Measurements from ENCODE around the gene KIF27. TPM values are rescaled to one million over a fixed set of nuclear protein-coding genes. Genes with fewer than 3 reads are reported as not detected.
"Not testable (repeated sequence)": the region's sequence is repeated elsewhere in the genome, so short reads cannot be mapped to it uniquely, and the experiment has no call there.

Gene KIF27
- total RNA-seq, 2 donors from 2014 or later: 3.4 to 11.2 TPM

GRCh38 chr9:83920469-83920926, 734 bp downstream of the KIF27 start:
- Histone ChIP-seq H3K27me3 (replicated peaks; ENCODE audit: insufficient read depth) (no peaks in the 10 kb centered on the region), H3K36me3 (no peaks in the 10 kb centered on the region), H3K9me3 (no peaks in the 10 kb centered on the region), H3K4me3 (peak overlapping the region; percentile 89 to 95), H3K27ac (peak overlapping the region; percentile 95 to 96), H3K4me1 (replicated peaks) (no peaks in the 10 kb centered on the region)
- 2% methylated on average over 16 of the region's 16 CpGs for WGBS
- intact Hi-C loops (cut with DNase I): loop anchor here (2.0 to 5.0 kb wide), 2 partner anchors 58 to 342 kb away; no protein-coding TSS in a partner anchor
- peak; percentile 53 for TF ChIP-seq POLR2AphosphoS5 (IDR thresholded peaks at IDR 0.05)
- peak in 2 of 4 experiments; percentile 37 to 45 for TF ChIP-seq CTCF (IDR thresholded peaks at IDR 0.05)
- no peak for TF ChIP-seq POLR2A (IDR thresholded peaks at IDR 0.05)
- DNase-seq (ENCODE audit: low spot score): peak; percentile 71

GRCh38 chr9:83919111-83919510, 2.1 kb downstream of the KIF27 start:
- DNase-seq (ENCODE audit: low spot score): no peak
- no peaks in the 10 kb centered on the region for H3K9me3 ChIP-seq
- H3K27me3 ChIP-seq (replicated peaks; ENCODE audit: insufficient read depth): no peaks in the 10 kb centered on the region
- H3K4me1 ChIP-seq (replicated peaks): no peaks in the 10 kb centered on the region
- H3K4me3 ChIP-seq: no peak overlapping the region
- no peaks in the 10 kb centered on the region for H3K36me3 ChIP-seq
- intact Hi-C loops (cut with DNase I): loop anchor here (5.0 kb wide), 1 partner anchor 297 kb away; the partner anchor contains the start of gene IDNK
- no peak overlapping the region for H3K27ac ChIP-seq
- 100% methylated on average over 1 of the region's 1 CpG for WGBS
- TF ChIP-seq POLR2AphosphoS5 (IDR thresholded peaks at IDR 0.05) (no peak), POLR2A (IDR thresholded peaks at IDR 0.05) (no peak)

GRCh38 chr9:83912194-83912593, 9.0 kb downstream of the KIF27 start:
- WGBS: 27% methylated on average over 3 of the region's 3 CpGs
- H3K9me3 ChIP-seq; H3K36me3 ChIP-seq; H3K27ac ChIP-seq; intact Hi-C loops (cut with DNase I); H3K27me3 ChIP-seq (replicated peaks; ENCODE audit: insufficient read depth); H3K4me3 ChIP-seq; H3K4me1 ChIP-seq (replicated peaks); DNase-seq (ENCODE audit: low spot score): not testable (repeated sequence)
- TF ChIP-seq CTCF (IDR thresholded peaks at IDR 0.05): peak in 3 of 4 experiments; percentile 28 to 57 (median 55)

GRCh38 chr9:83906144-83906543, 15.1 kb downstream of the KIF27 start:
- no peak for DNase-seq (ENCODE audit: low spot score)
- no peak overlapping the region for H3K4me3 ChIP-seq
- no peaks in the 10 kb centered on the region for H3K4me1 ChIP-seq (replicated peaks)
- TF ChIP-seq POLR2A (IDR thresholded peaks at IDR 0.05) (no peak), CTCF (IDR thresholded peaks at IDR 0.05) (no peak), POLR2AphosphoS5 (IDR thresholded peaks at IDR 0.05) (no peak)
- no peaks in the 10 kb centered on the region for H3K36me3 ChIP-seq
- H3K27me3 ChIP-seq (replicated peaks; ENCODE audit: insufficient read depth): no peaks in the 10 kb centered on the region
- intact Hi-C loops (cut with DNase I): no loop called here
- H3K9me3 ChIP-seq: no peaks in the 10 kb centered on the region
- H3K27ac ChIP-seq: no peak overlapping the region

GRCh38 chr9:83900615-83901014, 20.6 kb downstream of the KIF27 start:
- 77% methylated on average over 5 of the region's 5 CpGs for WGBS
- DNase-seq (ENCODE audit: low spot score); H3K4me1 ChIP-seq (replicated peaks); H3K27me3 ChIP-seq (replicated peaks; ENCODE audit: insufficient read depth); H3K36me3 ChIP-seq; H3K4me3 ChIP-seq; H3K27ac ChIP-seq; H3K9me3 ChIP-seq; intact Hi-C loops (cut with DNase I): not testable (repeated sequence)

GRCh38 chr9:83894301-83894700, 26.9 kb downstream of the KIF27 start:
- intact Hi-C loops (cut with DNase I); H3K27ac ChIP-seq; H3K27me3 ChIP-seq (replicated peaks; ENCODE audit: insufficient read depth); H3K36me3 ChIP-seq; H3K9me3 ChIP-seq; H3K4me1 ChIP-seq (replicated peaks); H3K4me3 ChIP-seq; DNase-seq (ENCODE audit: low spot score): not testable (repeated sequence)
- 83% methylated on average over 2 of the region's 2 CpGs for WGBS

GRCh38 chr9:83886498-83886897, 34.7 kb downstream of the KIF27 start:
- 98% methylated on average over 2 of the region's 2 CpGs for WGBS
- DNase-seq (ENCODE audit: low spot score); H3K36me3 ChIP-seq; intact Hi-C loops (cut with DNase I); H3K27ac ChIP-seq; H3K27me3 ChIP-seq (replicated peaks; ENCODE audit: insufficient read depth); H3K4me1 ChIP-seq (replicated peaks); H3K4me3 ChIP-seq; H3K9me3 ChIP-seq: not testable (repeated sequence)

GRCh38 chr9:83885559-83886240, 35.5 kb downstream of the KIF27 start:
- H3K4me1 ChIP-seq (replicated peaks); intact Hi-C loops (cut with DNase I); H3K27ac ChIP-seq; DNase-seq (ENCODE audit: low spot score); H3K9me3 ChIP-seq; H3K4me3 ChIP-seq; H3K36me3 ChIP-seq; H3K27me3 ChIP-seq (replicated peaks; ENCODE audit: insufficient read depth): not testable (repeated sequence)
- WGBS: 62% methylated on average over 3 of the region's 3 CpGs

GRCh38 chr9:83881687-83882408, 39.4 kb downstream of the KIF27 start:
- intact Hi-C loops (cut with DNase I); DNase-seq (ENCODE audit: low spot score); H3K4me3 ChIP-seq; H3K36me3 ChIP-seq; H3K27ac ChIP-seq; H3K4me1 ChIP-seq (replicated peaks); H3K27me3 ChIP-seq (replicated peaks; ENCODE audit: insufficient read depth); H3K9me3 ChIP-seq: not testable (repeated sequence)
- WGBS: 95% methylated on average over 6 of the region's 6 CpGs

Measured in prostate gland (tissue), 2 donors.